WERI-Rb-1 (cell line): ENCODE measurements around the gene HCFC1.

Source experiments
- DNase-seq: peaks from one replicate; pipeline ENCODE4 v3.0.0-alpha.2; 2020
- H3K27ac ChIP-seq: fragments of 250-450 bp; sonication (Bioruptor Pico); 2 replicates; pipeline ENCODE4 v1.5.1; 2020; ENCODE audit warnings: mild to moderate bottlenecking, moderate library complexity
- H3K27me3 ChIP-seq: fragments of 250-450 bp; sonication (Bioruptor Pico); 2 replicates; pipeline ENCODE4 v1.5.1; 2021; ENCODE audit warnings: mild to moderate bottlenecking, low read depth, moderate library complexity; ENCODE audit not compliant: insufficient read depth, severe bottlenecking
- H3K36me3 ChIP-seq: fragments of 250-450 bp; sonication (Bioruptor Pico); 2 replicates; pipeline ENCODE4 v1.5.1; 2020; ENCODE audit warnings: mild to moderate bottlenecking, moderate library complexity
- H3K4me3 ChIP-seq: 2 replicates; pipeline ENCODE4 v1.5.1; 2011; ENCODE audit warnings: low read depth, mild to moderate bottlenecking, control low read depth, low read length
- H3K9me3 ChIP-seq: fragments of 250-450 bp; sonication (Bioruptor Pico); 2 replicates; pipeline ENCODE4 v1.5.1; 2021; ENCODE audit warnings: mild to moderate bottlenecking, moderate library complexity; ENCODE audit not compliant: severe bottlenecking
- TF ChIP-seq, protein P1 (sequence below): IDR thresholded peaks from 2 replicates; pipeline ENCODE4 v1.5.1; 2011; ENCODE audit warnings: low read depth, mild to moderate bottlenecking, control low read depth, inconsistent platforms, low read length

Gene HCFC1

DNA sequence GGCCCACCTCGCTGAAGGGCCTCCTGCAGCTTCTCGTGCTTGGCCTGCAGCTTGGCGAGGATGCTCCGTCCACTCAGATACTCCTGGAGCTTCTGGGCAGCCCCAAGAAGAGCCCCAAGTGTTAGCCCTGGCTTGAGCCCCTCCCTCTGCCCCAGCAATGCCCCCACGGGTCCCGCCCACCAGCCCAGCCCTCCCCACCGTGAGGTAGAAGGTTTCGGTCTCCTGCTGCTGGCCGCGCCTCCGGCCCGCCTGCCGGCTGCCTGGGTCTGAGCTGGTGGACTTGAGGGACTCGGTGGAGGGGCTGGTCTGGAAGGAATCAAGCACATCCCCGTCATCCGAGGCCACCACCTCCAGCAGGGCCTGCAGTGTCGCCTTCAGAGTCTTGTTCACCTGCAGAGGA lies 58.4 kb downstream of the HCFC1 start:
- DNase-seq = peak; percentile 9
- H3K27me3 ChIP-seq = peaks cover 35% of the 10 kb centered on the region
- no peak overlapping the region for H3K27ac ChIP-seq
- no peak overlapping the region for H3K4me3 ChIP-seq
- peaks cover 8% of the 10 kb centered on the region for H3K36me3 ChIP-seq
- no peaks in the 10 kb centered on the region for H3K9me3 ChIP-seq
- TF ChIP-seq, protein P1, sequence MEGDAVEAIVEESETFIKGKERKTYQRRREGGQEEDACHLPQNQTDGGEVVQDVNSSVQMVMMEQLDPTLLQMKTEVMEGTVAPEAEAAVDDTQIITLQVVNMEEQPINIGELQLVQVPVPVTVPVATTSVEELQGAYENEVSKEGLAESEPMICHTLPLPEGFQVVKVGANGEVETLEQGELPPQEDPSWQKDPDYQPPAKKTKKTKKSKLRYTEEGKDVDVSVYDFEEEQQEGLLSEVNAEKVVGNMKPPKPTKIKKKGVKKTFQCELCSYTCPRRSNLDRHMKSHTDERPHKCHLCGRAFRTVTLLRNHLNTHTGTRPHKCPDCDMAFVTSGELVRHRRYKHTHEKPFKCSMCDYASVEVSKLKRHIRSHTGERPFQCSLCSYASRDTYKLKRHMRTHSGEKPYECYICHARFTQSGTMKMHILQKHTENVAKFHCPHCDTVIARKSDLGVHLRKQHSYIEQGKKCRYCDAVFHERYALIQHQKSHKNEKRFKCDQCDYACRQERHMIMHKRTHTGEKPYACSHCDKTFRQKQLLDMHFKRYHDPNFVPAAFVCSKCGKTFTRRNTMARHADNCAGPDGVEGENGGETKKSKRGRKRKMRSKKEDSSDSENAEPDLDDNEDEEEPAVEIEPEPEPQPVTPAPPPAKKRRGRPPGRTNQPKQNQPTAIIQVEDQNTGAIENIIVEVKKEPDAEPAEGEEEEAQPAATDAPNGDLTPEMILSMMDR = no peak

DNA sequence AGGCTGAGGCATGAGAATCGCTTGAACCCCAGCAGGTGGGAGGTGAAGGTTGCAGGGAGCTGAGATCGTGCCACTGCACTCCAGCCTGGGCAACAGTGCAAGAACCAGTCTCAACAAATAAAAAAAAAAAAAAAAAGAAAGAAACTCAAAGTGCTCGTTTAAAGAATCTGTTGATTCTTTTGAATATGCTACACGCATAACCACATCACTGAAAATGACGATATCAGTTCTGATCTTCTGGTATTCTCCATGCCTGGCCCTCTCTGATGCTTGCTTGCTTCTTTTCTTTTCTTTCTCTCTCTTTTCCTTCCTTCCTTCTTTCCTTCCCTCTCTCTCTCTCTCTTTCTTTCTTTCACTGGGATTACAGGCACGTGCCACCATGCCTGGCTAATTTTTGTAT lies 59.8 kb downstream of the HCFC1 start:
- Histone ChIP-seq H3K4me3 (no peak overlapping the region), H3K9me3 (no peaks in the 10 kb centered on the region), H3K27me3 (peaks cover 29% of the 10 kb centered on the region), H3K36me3 (no peaks in the 10 kb centered on the region; the same call in 1 of the 2 replicates), H3K27ac (no peak overlapping the region)
- no peak for DNase-seq
- TF ChIP-seq, protein P1 = no peak

DNA sequence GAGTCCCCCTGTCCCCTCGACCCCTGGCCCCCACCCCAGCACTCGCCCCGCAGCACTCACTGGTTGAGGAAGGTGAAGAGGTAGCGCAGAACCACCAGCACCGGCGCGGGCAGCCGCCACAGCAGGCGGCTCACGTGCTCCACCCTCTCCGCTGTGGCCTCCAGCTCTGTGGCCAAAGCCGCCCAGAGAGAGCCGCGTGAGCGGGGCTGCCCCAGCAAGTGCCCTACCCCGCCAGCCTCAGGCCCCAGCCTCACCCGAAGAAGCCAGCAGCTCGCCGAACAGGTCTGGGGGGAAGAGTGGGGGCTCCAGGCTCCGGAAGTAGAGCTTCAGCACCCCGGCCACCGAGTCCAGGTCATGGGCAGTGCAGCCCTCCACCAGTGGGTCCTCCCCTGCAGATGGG lies 61.2 kb downstream of the HCFC1 start:
- Histone ChIP-seq H3K9me3 (no peaks in the 10 kb centered on the region), H3K27ac (no peak overlapping the region), H3K27me3 (peaks cover 22% of the 10 kb centered on the region), H3K4me3 (no peak overlapping the region), H3K36me3 (no peaks in the 10 kb centered on the region; the same call in 1 of the 2 replicates)
- DNase-seq = no peak
- TF ChIP-seq, protein P1 = no peak

DNA sequence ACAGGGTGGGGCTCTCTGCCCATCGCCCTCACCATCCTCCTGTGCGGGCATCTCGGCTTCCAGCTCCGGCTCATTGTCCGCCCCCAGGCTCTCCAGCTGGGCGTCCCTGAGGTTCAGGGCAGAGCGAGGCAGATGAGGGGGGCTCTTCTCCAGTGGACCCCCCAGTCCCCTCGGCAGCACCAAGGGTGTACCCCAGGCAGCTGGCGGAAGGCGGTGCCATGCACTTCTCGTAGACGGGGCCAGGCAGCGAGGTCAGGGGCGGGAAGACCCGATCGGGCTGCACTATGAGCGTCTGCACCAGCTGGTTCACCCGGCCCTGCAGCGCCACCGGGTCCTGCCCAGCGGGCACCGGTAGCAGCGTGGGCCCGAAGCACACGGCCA lies 61.6 kb downstream of the HCFC1 start:
- Histone ChIP-seq H3K27ac (no peak overlapping the region), H3K27me3 (peaks cover 22% of the 10 kb centered on the region), H3K9me3 (no peaks in the 10 kb centered on the region), H3K36me3 (no peaks in the 10 kb centered on the region; the same call in 1 of the 2 replicates), H3K4me3 (no peak overlapping the region)
- DNase-seq = no peak
- TF ChIP-seq, protein P1 = no peak

DNA sequence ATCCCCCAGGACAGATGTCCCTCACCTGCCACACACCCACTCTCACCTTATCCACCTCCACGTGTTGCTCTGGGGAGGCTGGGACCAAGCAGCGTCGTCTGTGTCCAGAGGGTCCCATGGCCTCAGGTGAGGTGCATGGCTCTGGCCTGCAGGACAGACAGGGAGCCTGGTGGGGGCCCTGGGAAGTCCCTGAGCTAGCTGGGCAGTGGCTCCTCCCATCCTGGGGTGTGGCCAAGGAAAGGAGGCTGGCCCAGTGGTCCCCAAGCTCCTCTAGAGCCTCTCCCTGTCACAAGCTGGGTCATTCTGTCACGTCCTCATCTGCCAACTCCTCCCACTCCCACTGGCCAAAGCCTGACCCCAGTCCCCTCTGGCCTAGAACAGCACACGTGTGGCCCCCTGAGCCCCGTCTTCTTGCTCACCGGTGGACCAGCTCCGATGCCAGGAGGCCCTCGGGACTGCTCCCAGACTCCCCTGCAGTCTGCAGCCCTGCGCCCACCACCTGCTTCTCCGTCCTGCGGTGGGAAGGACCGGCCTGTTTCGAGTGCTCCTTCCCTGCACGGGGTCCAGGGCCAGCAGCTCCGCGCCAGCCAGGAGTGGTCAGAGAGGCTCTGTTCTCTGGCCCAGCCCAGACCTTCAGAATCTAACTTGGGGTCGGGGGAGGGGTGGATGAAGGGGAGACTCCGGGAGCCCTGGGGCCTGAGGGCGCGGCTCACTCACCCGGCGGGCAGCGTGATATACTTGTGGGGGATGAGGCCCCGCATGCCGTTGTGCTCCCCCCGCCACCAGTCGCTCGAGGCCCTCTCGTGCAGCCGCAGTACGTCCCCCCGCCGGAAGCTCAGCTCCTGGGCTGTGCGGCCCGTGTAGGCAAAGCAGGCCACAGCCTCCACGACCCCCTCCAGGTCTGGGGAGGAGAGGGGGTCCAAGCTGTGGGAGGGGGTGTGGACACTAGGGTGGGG lies 62.3 kb downstream of the HCFC1 start:
- TF ChIP-seq, protein P1 = no peak
- Histone ChIP-seq H3K9me3 (no peaks in the 10 kb centered on the region), H3K27ac (peak overlapping the region; percentile 40), H3K4me3 (no peak overlapping the region), H3K36me3 (no peaks in the 10 kb centered on the region; the same call in 1 of the 2 replicates), H3K27me3 (peaks cover 16% of the 10 kb centered on the region)
- DNase-seq = peak; percentile 85
